Activated naive CD4-positive, alpha-beta T cell treated with anti-CD3 and anti-CD28 coated beads for 36 hours (primary cell): Measurements from ENCODE around the gene STRBP. TPM values are rescaled to one million over a fixed set of nuclear protein-coding genes. Genes with fewer than 3 reads are reported as not detected.
"Not testable (repeated sequence)": the region's sequence is repeated elsewhere in the genome, so short reads cannot be mapped to it uniquely, and the experiment has no call there.

ENCODE experiments used
- CTCF ChIA-PET: fragments of 350-600 bp; sonication (Branson Sonifier 250); formaldehyde crosslinking; loops from one replicate; lab custom pipeline; 2021; ENCODE audit warnings: antibody characterized with exemption; lab: Charles Lee
- DNase-seq: peaks from one replicate; pipeline ENCODE4 v3.0.0-alpha.2; 2020
- H3K27ac Mint-ChIP-seq: one replicate; pipeline ENCODE4 v1.8.0; 2021; ENCODE audit warnings: mild to moderate bottlenecking, mixed read lengths
- H3K27me3 Mint-ChIP-seq: one replicate; pipeline ENCODE4 v1.8.0; 2021; ENCODE audit warnings: low read depth, mixed read lengths
- H3K36me3 Mint-ChIP-seq: one replicate; pipeline ENCODE4 v1.8.0; 2021; ENCODE audit warnings: low read depth, mixed read lengths
- H3K4me1 Mint-ChIP-seq: one replicate; pipeline ENCODE4 v1.8.0; 2021; ENCODE audit warnings: low read depth, mixed read lengths
- H3K4me3 Mint-ChIP-seq: one replicate; pipeline ENCODE4 v1.8.0; 2021; ENCODE audit warnings: mild to moderate bottlenecking, moderate library complexity, mixed read lengths
- H3K9me3 Mint-ChIP-seq: one replicate; pipeline ENCODE4 v1.8.0; 2021; ENCODE audit warnings: mixed read lengths
- intact Hi-C: fragments of 100-400 bp; cut with micrococcal nuclease; formaldehyde crosslinking; loops from one replicate; pipeline ENCODE4 v1.15.1; 2023
- total RNA-seq, 2 experiments: library from RNA; stranded (reverse); gene quantifications; one replicate each; pipeline ENCODE4 v1.2.3, GENCODE V29; 2021

The STRBP gene
- total RNA-seq, 2 experiments from 2014 or later, result 27.6 to 27.8 TPM

DNA sequence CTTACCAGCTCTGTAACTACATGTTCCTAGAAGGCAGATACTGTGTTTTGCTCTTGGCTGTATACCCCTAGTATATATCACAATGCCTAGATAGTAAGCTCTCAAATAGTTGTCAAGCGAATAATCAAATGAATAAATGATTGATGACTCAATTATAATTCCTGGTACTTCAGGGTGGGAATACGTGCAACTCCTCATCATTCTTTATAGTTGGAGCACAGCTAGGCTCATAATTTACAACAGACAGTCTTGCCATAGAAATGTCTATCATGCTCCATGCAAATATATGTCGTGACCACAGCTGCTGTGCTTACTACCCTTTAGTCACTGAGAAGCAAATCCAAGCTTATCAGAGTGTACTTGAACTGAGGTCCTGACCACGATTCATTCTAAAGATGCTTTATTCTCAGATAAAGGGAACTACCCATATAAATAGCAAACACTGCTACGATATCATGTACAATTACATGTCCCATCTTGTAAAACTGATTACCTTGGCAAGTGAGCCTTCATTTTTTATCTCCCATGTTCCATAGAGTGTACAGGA lies 52.1 kb downstream of the STRBP start:
- Mint-ChIP-seq H3K27ac (no peak overlapping the region), H3K4me3 (no peak overlapping the region), H3K27me3 (no peaks in the 10 kb centered on the region), H3K36me3 (no peaks in the 10 kb centered on the region), H3K9me3 (no peaks in the 10 kb centered on the region), H3K4me1 (peaks cover 7% of the 10 kb centered on the region)
- CTCF ChIA-PET, result interaction anchor here (0.9 kb wide), 1 partner anchor 139 kb away, joined by 3 read pairs; no protein-coding TSS in a partner anchor
- no peak for DNase-seq
- intact Hi-C loops, result no loop called here

DNA sequence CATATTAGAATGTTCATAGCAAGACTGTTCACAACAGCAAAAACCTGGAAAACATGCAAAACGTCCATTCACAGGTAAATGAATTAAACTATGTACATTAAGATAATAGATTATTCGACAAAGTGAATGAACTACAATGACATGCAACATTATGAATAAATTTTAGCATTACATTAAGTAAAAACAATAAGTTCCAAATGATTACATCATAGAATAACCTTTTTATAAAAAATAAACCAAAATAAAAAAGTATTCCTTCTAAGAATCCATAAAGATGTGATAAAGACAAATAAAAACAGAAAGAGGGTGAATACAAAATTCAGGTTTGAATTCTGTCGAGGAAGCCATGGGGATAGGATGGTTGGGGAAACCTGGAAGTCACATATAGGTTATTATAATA lies 57.3 kb downstream of the STRBP start:
- no peaks in the 10 kb centered on the region for H3K9me3 Mint-ChIP-seq
- intact Hi-C loops, result no loop called here
- no peaks in the 10 kb centered on the region for H3K4me1 Mint-ChIP-seq
- CTCF ChIA-PET, result no interaction called here
- H3K27me3 Mint-ChIP-seq, result no peaks in the 10 kb centered on the region
- no peak for DNase-seq
- no peak overlapping the region for H3K27ac Mint-ChIP-seq
- no peak overlapping the region for H3K4me3 Mint-ChIP-seq
- no peaks in the 10 kb centered on the region for H3K36me3 Mint-ChIP-seq

DNA sequence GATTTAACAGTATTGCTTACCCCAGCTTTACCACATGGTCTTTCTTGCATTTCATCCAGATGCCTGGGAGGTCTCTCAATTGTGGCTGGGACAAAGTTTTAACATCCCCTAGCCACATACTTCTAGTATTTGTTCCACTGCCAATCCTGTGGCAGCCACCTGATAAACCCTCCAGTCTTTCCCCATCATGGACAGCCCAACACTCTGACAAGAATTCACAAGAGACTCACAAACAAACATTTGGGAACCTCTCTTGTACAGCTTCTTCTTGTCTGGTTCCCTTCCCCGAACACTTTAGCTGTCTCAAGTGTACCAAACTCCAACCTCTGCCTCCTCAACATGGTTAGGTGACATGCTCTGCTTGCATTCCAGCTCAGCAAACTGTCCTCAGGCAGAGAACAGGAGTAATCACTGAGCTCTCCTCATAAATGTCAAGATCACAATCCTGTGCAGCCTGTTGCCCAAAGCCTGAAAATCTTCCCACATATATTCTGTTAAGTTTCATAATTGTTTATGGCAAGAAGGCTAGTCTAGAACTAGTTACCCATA lies 59.7 kb downstream of the STRBP start:
- Mint-ChIP-seq H3K9me3 (no peaks in the 10 kb centered on the region), H3K36me3 (no peaks in the 10 kb centered on the region), H3K27ac (no peak overlapping the region), H3K4me1 (no peaks in the 10 kb centered on the region), H3K27me3 (no peaks in the 10 kb centered on the region), H3K4me3 (no peak overlapping the region)
- DNase-seq, result no peak
- intact Hi-C loops, result no loop called here
- CTCF ChIA-PET, result interaction anchor here (1.2 kb wide), 1 partner anchor 17 kb away, joined by 3 read pairs; no protein-coding TSS in a partner anchor

DNA sequence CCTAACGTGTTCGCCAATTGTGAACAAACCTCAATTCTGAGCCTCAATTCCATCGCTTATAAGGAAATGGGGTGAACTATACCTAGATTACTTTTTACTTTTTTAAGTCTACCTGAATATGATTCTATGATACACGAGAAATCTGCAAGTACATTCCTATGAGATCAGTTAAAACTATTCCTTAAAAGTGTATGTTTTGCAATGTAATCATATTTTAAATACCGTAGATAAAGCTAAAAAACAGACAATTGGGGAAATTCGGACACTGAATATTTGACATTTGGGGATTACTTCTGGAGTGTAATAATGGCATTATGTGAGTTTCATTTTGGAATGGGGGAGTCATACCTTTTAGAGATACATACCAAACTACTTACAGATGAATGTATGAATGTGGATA lies 62.3 kb downstream of the STRBP start:
- peaks cover 1% of the 10 kb centered on the region for H3K9me3 Mint-ChIP-seq
- no peaks in the 10 kb centered on the region for H3K4me1 Mint-ChIP-seq
- no peaks in the 10 kb centered on the region for H3K27me3 Mint-ChIP-seq
- intact Hi-C loops, result no loop called here
- CTCF ChIA-PET, result interaction anchor here (1.0 kb wide), 1 partner anchor 148 kb away, joined by 3 read pairs; no protein-coding TSS in a partner anchor
- H3K4me3 Mint-ChIP-seq, result no peak overlapping the region
- no peak overlapping the region for H3K27ac Mint-ChIP-seq
- DNase-seq, result no peak
- H3K36me3 Mint-ChIP-seq, result peaks cover 6% of the 10 kb centered on the region

DNA sequence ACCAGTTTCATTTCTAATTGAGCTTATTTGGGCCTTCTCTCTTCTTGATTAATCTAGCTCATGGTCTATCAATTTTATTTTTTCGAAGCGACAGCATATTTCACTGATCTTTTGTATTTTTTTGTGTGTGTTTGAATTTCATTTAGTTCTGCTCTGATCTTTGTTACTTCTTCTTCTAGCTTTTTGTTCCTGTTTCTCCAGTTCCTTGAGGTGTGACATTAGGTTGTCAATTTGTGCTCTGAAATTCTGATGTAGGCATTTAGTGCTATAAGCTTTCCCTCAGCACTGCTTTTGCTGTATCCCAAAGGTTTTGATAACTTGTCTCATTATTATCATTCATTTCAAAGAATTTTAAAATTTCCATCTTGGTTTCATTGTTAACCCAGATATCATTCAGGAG lies 67.3 kb downstream of the STRBP start:
- Mint-ChIP-seq H3K27me3 (no peaks in the 10 kb centered on the region), H3K4me1 (no peaks in the 10 kb centered on the region), H3K36me3 (peaks cover 6% of the 10 kb centered on the region), H3K9me3 (peaks cover 1% of the 10 kb centered on the region), H3K27ac (peak overlapping the region; percentile 7), H3K4me3 (no peak overlapping the region)
- no peak for DNase-seq
- CTCF ChIA-PET, result no interaction called here
- intact Hi-C loops, result no loop called here

DNA sequence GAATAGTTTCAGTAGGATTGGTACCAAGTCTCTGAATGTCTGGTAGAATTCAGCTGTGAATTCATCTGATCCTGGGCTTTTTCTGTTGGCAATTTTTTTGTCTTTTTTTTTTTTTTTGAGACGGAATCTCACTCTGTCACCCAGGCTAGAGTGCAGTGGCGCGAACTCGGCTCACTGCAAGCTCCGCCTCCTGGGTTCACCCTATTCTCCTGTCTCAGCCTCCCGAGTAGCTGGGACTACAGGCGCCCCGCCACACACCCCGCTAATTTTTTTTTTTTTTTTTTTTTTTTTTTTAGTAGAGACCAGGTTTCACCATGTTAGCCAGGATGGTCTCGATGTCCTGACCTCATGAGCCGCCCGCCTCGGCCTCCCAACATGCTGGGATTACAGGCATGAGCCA lies 67.9 kb downstream of the STRBP start:
- CTCF ChIA-PET, result interaction anchor here (0.8 kb wide), 1 partner anchor 494 kb away, joined by 3 read pairs; no protein-coding TSS in a partner anchor
- H3K36me3 Mint-ChIP-seq, intact Hi-C loops, DNase-seq, H3K4me1 Mint-ChIP-seq, H3K9me3 Mint-ChIP-seq, H3K27ac Mint-ChIP-seq, H3K27me3 Mint-ChIP-seq, H3K4me3 Mint-ChIP-seq: not testable (repeated sequence)

DNA sequence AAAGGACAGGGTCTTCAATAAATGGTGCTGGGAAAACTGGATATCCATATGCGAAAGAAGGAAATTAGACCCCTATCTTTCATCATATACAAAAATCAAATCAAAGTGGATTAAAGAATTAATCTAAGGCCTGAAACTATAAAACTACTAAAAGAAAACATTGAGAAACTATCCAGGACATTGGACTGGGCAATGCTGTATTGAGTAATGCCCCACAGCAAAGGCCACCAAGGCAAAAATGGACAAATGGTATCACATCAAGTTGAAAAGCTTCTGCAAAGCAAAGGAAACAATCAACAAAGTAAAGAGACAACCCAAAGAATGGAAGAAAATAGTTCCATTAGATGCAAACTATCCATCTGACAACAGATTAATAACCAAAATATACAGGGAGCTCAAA lies 72.3 kb downstream of the STRBP start:
- Mint-ChIP-seq H3K4me3 (no peak overlapping the region), H3K4me1 (no peaks in the 10 kb centered on the region), H3K36me3 (no peaks in the 10 kb centered on the region), H3K27me3 (no peaks in the 10 kb centered on the region), H3K9me3 (no peaks in the 10 kb centered on the region), H3K27ac (no peak overlapping the region)
- intact Hi-C loops, result no loop called here
- CTCF ChIA-PET, result no interaction called here
- no peak for DNase-seq

DNA sequence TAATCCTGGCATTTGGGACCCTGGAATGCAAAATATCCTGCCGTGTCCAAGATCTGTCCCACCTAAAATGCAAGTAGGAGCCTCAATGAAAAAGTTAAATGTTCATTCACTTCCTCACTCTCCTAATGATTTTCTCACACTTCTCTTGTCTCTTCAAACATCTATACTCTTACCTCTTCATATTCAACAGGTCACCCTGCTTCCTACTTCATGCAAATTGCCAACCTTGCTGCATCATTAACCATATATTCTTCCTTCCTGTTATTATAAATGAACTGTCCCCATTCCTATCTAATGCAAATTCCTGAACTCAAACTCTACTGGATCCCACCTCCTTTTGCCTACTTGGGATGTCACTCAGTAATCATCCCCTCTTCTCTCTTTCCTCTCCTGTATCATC lies 74.4 kb downstream of the STRBP start:
- Mint-ChIP-seq H3K4me3 (no peak overlapping the region), H3K4me1 (no peaks in the 10 kb centered on the region), H3K27me3 (no peaks in the 10 kb centered on the region), H3K36me3 (peaks cover 2% of the 10 kb centered on the region), H3K9me3 (peaks cover 2% of the 10 kb centered on the region), H3K27ac (no peak overlapping the region)
- CTCF ChIA-PET, result no interaction called here
- intact Hi-C loops, result no loop called here
- no peak for DNase-seq

DNA sequence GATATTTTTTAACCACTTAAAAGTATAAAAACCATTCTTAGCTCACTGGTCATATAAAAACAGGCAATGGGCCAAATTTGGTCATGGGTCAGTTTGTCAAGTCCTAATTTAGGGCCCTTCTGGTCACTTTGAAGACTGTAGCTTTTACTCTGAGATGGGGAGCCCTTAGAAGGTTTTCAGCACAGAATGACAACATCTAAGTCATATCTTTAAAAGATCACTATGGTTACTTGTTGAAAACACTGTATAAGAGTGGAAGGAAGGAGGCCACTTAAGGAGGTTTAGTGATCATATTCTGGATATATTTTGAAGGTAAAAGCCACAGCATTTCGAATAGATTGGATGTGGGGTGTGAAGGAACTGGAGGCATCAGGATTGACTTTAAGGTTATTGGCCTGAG lies 76.7 kb downstream of the STRBP start:
- CTCF ChIA-PET, result no interaction called here
- intact Hi-C loops, result no loop called here
- peaks cover 5% of the 10 kb centered on the region for H3K36me3 Mint-ChIP-seq
- no peaks in the 10 kb centered on the region for H3K27me3 Mint-ChIP-seq
- peaks cover 4% of the 10 kb centered on the region for H3K9me3 Mint-ChIP-seq
- DNase-seq, result no peak
- H3K27ac Mint-ChIP-seq, result no peak overlapping the region
- H3K4me1 Mint-ChIP-seq, result no peaks in the 10 kb centered on the region
- no peak overlapping the region for H3K4me3 Mint-ChIP-seq

DNA sequence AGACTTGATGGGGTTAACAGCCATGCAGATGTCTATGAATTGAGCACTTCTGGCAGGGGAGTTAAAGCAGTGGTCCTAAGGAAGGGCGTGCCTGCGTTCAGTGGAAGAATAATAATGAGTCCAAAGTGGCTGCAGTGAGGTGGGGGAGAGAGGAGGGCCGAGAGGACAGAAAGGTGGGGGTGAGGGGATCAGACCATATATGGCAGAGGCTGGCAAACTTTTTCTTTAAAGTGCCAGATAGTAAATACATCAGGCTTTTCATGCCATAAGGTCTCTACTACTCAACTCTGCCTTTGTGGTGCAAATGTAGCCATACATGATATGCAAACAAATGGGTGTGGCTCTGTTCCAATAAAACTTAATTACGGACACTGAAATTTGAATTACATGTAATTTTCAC lies 77.1 kb downstream of the STRBP start:
- H3K27me3 Mint-ChIP-seq, result no peaks in the 10 kb centered on the region
- no peak for DNase-seq
- no peak overlapping the region for H3K4me3 Mint-ChIP-seq
- CTCF ChIA-PET, result no interaction called here
- H3K36me3 Mint-ChIP-seq, result peaks cover 5% of the 10 kb centered on the region
- H3K27ac Mint-ChIP-seq, result no peak overlapping the region
- H3K9me3 Mint-ChIP-seq, result peaks cover 4% of the 10 kb centered on the region
- no peaks in the 10 kb centered on the region for H3K4me1 Mint-ChIP-seq
- intact Hi-C loops, result no loop called here

DNA sequence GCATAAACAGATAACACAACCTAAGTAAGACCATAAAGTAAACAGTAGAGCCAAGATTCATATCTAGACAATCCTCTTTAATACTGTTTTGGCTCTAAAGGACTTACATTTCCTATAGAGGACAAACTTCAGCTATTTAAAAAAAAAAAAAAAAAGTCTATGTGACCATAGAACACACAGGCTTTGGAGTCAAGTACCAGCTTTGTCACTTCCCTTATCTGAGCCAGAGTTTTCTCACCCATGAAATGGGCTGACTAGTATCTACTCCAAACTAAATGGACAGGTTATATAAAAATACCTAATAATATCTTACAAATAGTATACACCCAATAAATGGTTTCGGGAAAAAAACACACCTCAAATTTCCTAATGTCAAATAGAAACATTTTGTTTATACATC lies 81.3 kb downstream of the STRBP start:
- DNase-seq, result no peak

DNA sequence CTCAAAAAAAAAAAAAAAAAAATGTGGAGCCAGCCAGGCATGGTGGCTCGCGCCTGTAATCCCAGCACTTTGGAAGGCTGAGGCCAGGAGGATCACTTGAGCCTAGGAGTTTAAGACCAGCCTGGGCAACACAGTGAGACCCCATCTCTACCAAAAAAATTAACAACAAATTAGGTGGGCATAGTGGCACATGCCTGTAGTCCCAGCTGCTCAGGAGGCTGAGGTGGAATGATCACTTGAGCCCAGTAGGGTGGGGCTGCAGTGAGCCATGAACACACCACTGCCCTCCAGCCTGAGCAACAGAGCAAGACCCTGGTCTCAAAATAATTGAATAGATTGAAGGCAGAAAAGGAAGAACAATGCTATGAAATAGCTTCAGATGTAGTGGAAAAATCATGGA lies 82.4 kb downstream of the STRBP start:
- DNase-seq, H3K4me3 Mint-ChIP-seq, intact Hi-C loops, H3K27me3 Mint-ChIP-seq, H3K4me1 Mint-ChIP-seq, H3K9me3 Mint-ChIP-seq, H3K27ac Mint-ChIP-seq, H3K36me3 Mint-ChIP-seq: not testable (repeated sequence)
- CTCF ChIA-PET, result interaction anchor here (0.6 kb wide), 1 partner anchor 11 kb away, joined by 3 read pairs; no protein-coding TSS in a partner anchor

More for the DNA sequence above, 81.3 kb downstream of the STRBP start:
- peaks cover 5% of the 10 kb centered on the region for H3K36me3 Mint-ChIP-seq
- H3K27me3 Mint-ChIP-seq, result no peaks in the 10 kb centered on the region
- intact Hi-C loops, result no loop called here
- H3K27ac Mint-ChIP-seq, result no peak overlapping the region
- H3K4me3 Mint-ChIP-seq, result no peak overlapping the region
- CTCF ChIA-PET, result interaction anchor here (0.7 kb wide), 1 partner anchor 1205 kb away, joined by 5 read pairs; no protein-coding TSS in a partner anchor
- H3K9me3 Mint-ChIP-seq, result peaks cover 4% of the 10 kb centered on the region
- H3K4me1 Mint-ChIP-seq, result no peaks in the 10 kb centered on the region

DNA sequence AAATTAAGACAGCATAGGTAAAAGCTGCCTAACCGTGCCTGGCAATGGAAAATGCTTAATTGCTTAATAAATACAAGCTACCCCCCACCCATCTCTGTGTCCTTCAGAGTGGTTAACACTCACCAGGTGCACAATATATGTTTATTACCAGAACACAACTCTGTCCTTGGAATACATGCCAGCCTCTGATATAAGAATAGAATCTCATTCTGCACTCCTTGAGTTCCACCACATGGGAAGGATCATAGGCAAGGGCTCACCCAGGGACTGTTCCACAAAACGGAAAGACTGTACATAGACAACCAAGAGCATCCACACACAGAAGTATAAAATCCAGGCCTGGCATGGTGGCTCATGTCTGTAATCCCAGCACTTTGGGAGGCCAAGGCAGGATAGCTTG lies 91.4 kb downstream of the STRBP start:
- intact Hi-C loops, result no loop called here
- Mint-ChIP-seq H3K9me3 (no peaks in the 10 kb centered on the region), H3K27ac (no peak overlapping the region), H3K4me1 (peaks cover 7% of the 10 kb centered on the region), H3K36me3 (peaks cover 14% of the 10 kb centered on the region), H3K4me3 (no peak overlapping the region), H3K27me3 (no peaks in the 10 kb centered on the region)
- no peak for DNase-seq
- CTCF ChIA-PET, result interaction anchor here (0.6 to 1.2 kb wide), 2 partner anchors 49 to 95 kb away, joined by 3 read pairs; no protein-coding TSS in a partner anchor
